Vagina (tissue), 2 donors: ENCODE measurements around the gene CRNKL1. TPM values are rescaled to one million over a fixed set of nuclear protein-coding genes. Genes with fewer than 3 reads are reported as not detected.

Experiments
- DNase-seq, 2 donors: peaks; one replicate each; pipeline ENCODE4 v3.0.0-alpha.2; 2017; ENCODE audit errors: extremely low spot score in 2 of 2
- H3K27ac ChIP-seq: fragments of 200-600 bp; sonication (generic); one replicate; pipeline ENCODE4 v1.5.1; 2019
- H3K27me3 ChIP-seq: fragments of 200-600 bp; sonication (generic); one replicate; pipeline ENCODE4 v1.5.1; 2019
- H3K36me3 ChIP-seq, 2 donors: fragments of 200-600 bp; sonication (generic); one replicate each; pipeline ENCODE4 v1.5.1; 2017 to 2019
- H3K4me1 ChIP-seq: fragments of 200-600 bp; sonication (generic); one replicate; pipeline ENCODE4 v1.5.1; 2019
- H3K4me3 ChIP-seq, 2 donors: fragments of 200-600 bp; sonication (generic); 1 replicate in 1 of 2; 2 replicates in 1 of 2; pipeline ENCODE4 v1.5.1; 2016 to 2019
- H3K9me3 ChIP-seq: fragments of 200-600 bp; sonication (generic); one replicate; pipeline ENCODE4 v1.5.1; 2019
- POLR2A ChIP-seq, 2 donors: fragments of 450-650 bp; IDR thresholded peaks; one replicate each; pipeline ENCODE4 v1.6.1; 2017; ENCODE audit warnings: antibody characterized with exemption in 2 of 2, mild to moderate bottlenecking in 2 of 2, moderate library complexity in 2 of 2
- POLR2AphosphoS5 ChIP-seq, 2 donors: sonication (generic); formaldehyde crosslinking; IDR thresholded peaks; one replicate each; pipeline ENCODE4 v1.9.0; 2017; ENCODE audit warnings: antibody characterized with exemption in 2 of 2, mild to moderate bottlenecking in 2 of 2, low read depth in 1 of 2; ENCODE audit not compliant: insufficient read depth in 1 of 2
- intact Hi-C: fragments of 100-400 bp; cut with DNase I; formaldehyde crosslinking; loops from one replicate; pipeline ENCODE4 v1.15.1; 2023
- total RNA-seq: library from RNA; depleted of rRNA; stranded (reverse); fragments of >200 nt; gene quantifications from one replicate; pipeline ENCODE4 v1.2.3, GENCODE V29; 2016
- TF ChIP-seq, protein P1 (sequence below), 3 experiments: fragments of 450-650 bp in 2 of 3; fragments of 200-600 bp in 1 of 3; sonication (generic) in 1 of 3; IDR thresholded peaks; one replicate each; pipeline ENCODE4 v1.5.1; 2017 to 2019; ENCODE audit warnings: antibody characterized with exemption in 3 of 3, mild to moderate bottlenecking in 2 of 3, moderate library complexity in 2 of 3

Gene CRNKL1
- total RNA-seq, 1 donor from 2014 or later, result 15.2 TPM

DNA sequence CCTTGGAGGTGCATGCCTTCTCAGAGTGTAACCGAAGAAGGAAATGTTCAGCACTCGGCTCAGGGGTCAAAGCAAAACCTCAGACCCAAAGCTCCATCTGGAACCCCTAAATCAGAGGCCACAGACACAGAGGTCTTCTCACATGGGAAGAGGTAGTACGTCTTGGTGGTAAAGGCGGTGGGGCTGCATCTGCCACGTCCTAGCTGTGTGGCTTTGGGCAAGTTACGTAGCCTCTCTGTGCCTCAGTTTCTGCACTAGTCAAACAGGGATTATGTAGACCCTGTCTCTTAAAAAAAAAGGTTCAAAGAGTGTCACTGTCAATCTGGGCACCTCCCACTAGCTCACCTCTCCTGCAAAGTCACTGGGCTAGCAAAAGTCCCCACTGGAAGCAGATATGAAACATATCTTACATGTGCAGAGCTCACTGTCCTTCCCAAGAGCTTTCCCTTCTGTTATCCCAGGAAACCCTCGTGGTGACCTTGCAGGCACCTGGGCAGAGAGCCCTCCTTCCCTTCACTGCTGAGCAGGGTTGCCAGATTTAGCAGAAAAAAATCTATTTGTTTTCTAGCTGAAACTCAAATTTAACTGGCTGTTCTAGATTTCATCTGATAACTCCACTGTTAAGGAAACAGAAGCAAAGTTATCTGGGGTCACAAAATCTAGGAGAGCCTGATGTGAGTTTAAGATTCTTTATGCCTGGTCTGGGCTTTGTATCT is 53.1 kb downstream of the CRNKL1 start:
- Histone ChIP-seq H3K4me1 (peaks cover 37% of the 10 kb centered on the region), H3K36me3 (peaks cover 0 to 58% of the 10 kb centered on the region in 2 donors), H3K9me3 (no peaks in the 10 kb centered on the region), H3K4me3 (no peak overlapping the region), H3K27ac (no peak overlapping the region), H3K27me3 (no peaks in the 10 kb centered on the region)
- DNase-seq, result no peak
- intact Hi-C loops, result loop anchor here (5.0 to 10.0 kb wide), 3 partner anchors 114 to 304 kb away; no protein-coding TSS in a partner anchor
- TF ChIP-seq, protein P1, sequence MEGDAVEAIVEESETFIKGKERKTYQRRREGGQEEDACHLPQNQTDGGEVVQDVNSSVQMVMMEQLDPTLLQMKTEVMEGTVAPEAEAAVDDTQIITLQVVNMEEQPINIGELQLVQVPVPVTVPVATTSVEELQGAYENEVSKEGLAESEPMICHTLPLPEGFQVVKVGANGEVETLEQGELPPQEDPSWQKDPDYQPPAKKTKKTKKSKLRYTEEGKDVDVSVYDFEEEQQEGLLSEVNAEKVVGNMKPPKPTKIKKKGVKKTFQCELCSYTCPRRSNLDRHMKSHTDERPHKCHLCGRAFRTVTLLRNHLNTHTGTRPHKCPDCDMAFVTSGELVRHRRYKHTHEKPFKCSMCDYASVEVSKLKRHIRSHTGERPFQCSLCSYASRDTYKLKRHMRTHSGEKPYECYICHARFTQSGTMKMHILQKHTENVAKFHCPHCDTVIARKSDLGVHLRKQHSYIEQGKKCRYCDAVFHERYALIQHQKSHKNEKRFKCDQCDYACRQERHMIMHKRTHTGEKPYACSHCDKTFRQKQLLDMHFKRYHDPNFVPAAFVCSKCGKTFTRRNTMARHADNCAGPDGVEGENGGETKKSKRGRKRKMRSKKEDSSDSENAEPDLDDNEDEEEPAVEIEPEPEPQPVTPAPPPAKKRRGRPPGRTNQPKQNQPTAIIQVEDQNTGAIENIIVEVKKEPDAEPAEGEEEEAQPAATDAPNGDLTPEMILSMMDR (IDR thresholded peaks at IDR 0.05), result no peak
- TF ChIP-seq POLR2A (IDR thresholded peaks at IDR 0.05) (no peak), POLR2AphosphoS5 (IDR thresholded peaks at IDR 0.05; ENCODE audit: insufficient read depth in 1 of 2, low read depth in 1 of 2) (no peak)

DNA sequence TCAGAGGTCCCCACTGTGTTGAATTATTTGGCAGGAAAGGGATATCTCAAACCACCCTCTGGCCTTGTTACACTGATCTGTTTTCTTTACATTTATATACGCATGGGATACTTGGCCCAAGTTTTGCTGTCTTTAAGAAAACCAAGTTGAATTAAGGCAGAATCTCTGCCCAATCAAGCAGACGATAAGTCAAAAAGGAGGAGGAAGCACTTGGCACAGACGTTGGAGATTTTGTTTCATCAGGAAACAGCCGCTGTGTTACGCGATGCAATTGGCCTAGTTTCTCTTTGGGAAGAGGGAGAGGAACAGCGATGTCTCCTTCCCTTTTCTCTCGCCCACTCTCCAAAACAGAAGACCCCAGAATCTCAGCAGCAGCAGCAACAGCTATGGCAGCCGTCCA is 55.3 kb downstream of the CRNKL1 start:
- Histone ChIP-seq H3K36me3 (peaks cover 0 to 62% of the 10 kb centered on the region in 2 donors), H3K4me3 (no peak overlapping the region), H3K4me1 (peaks cover 37% of the 10 kb centered on the region), H3K27ac (peak overlapping the region; percentile 5), H3K27me3 (no peaks in the 10 kb centered on the region), H3K9me3 (no peaks in the 10 kb centered on the region)
- TF ChIP-seq POLR2AphosphoS5 (IDR thresholded peaks at IDR 0.05; ENCODE audit: insufficient read depth in 1 of 2, low read depth in 1 of 2) (no peak), POLR2A (IDR thresholded peaks at IDR 0.05) (no peak)
- TF ChIP-seq, protein P1 (IDR thresholded peaks at IDR 0.05), result no peak
- no peak for DNase-seq
- intact Hi-C loops, result loop anchor here (5.0 to 10.0 kb wide), 3 partner anchors 112 to 302 kb away; no protein-coding TSS in a partner anchor

DNA sequence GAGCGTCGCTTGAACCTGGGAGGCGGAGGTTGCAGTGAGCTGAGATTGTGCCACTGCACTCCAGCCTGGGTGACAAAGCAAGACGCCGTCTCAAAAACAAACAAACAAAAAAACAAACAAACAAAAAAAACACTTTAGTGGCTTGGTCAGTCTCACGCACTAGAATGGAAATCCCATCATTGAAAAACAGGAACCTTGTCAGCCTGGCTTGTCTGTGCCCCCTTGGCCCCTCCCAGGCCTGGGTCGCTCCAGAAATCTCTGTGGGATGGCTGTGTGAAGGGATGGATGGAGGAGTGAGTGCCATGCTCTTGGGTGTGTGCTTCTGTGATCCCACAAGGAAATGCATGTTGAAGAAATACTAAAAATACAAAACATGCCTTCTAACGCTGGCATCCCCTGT is 56.0 kb downstream of the CRNKL1 start:
- no peak for DNase-seq
- intact Hi-C loops, result loop anchor here (5.0 to 10.0 kb wide), 3 partner anchors 111 to 301 kb away; no protein-coding TSS in a partner anchor
- no peak overlapping the region for H3K27ac ChIP-seq
- H3K4me1 ChIP-seq, result peaks cover 39% of the 10 kb centered on the region
- no peaks in the 10 kb centered on the region for H3K9me3 ChIP-seq
- H3K4me3 ChIP-seq, result no peak overlapping the region
- no peaks in the 10 kb centered on the region for H3K27me3 ChIP-seq
- peaks cover 0 to 69% of the 10 kb centered on the region in 2 donors for H3K36me3 ChIP-seq
- TF ChIP-seq POLR2AphosphoS5 (IDR thresholded peaks at IDR 0.05; ENCODE audit: insufficient read depth in 1 of 2, low read depth in 1 of 2) (no peak), POLR2A (IDR thresholded peaks at IDR 0.05) (no peak)
- TF ChIP-seq, protein P1 (IDR thresholded peaks at IDR 0.05), result no peak

DNA sequence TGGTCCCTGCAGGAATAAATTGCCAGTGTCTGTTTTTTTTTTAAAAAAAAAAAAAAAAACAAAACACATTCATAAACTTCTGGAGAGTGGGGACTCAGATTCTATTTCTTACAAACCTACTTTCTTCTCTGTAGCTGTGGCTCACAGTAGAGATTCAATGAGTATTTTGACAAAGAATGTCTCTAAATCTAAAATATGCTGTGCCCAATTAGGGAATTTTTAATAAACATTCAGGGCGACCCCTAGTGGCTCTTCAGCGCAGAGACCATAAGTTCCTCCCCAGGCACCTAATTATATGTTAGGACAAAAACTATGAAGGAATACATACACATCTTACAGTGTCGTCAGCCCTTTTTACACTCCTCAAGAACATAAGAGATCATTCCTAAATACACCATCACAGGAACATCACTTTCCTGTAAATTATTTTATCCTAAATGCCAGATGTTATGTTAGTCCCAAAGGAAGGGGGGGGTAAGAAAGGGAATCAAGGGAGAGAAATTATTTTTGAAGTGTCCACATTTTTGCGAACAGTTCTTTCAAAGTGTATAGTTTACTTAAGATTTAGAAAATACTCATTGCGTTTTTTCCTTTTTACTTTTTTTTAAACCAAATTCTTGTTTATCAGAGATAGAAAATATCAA is 56.9 kb downstream of the CRNKL1 start:
- H3K27ac ChIP-seq, result peak overlapping the region; percentile 87
- TF ChIP-seq POLR2AphosphoS5 (IDR thresholded peaks at IDR 0.05; ENCODE audit: insufficient read depth in 1 of 2, low read depth in 1 of 2), result peak in 1 of 2 donors; percentile 58
- no peak for TF ChIP-seq POLR2A (IDR thresholded peaks at IDR 0.05)
- TF ChIP-seq, protein P1 (IDR thresholded peaks at IDR 0.05), result peak; percentile 59 to 77 (median 69)
- H3K9me3 ChIP-seq, result no peaks in the 10 kb centered on the region
- H3K36me3 ChIP-seq, result peaks cover 0 to 70% of the 10 kb centered on the region in 2 donors
- H3K4me3 ChIP-seq, result no peak overlapping the region
- H3K4me1 ChIP-seq, result peaks cover 43% of the 10 kb centered on the region
- no peaks in the 10 kb centered on the region for H3K27me3 ChIP-seq
- intact Hi-C loops, result loop anchor here (5.0 to 10.0 kb wide), 3 partner anchors 111 to 301 kb away; no protein-coding TSS in a partner anchor
- no peak for DNase-seq
